Activated CD4-positive, alpha-beta memory T cell treated with anti-CD3 and anti-CD28 coated beads for 36 hours (primary cell): ENCODE measurements around the gene SPSB3. TPM values are rescaled to one million over a fixed set of nuclear protein-coding genes. Genes with fewer than 3 reads are reported as not detected.

Source experiments
- CTCF ChIA-PET: fragments of 350-600 bp; sonication (Branson Sonifier 250); formaldehyde crosslinking; loops from one replicate; lab custom pipeline; 2021; ENCODE audit warnings: antibody characterized with exemption, inconsistent platforms; lab: Charles Lee
- POLR2A ChIA-PET: fragments of 350-600 bp; sonication (Branson Sonifier 250); formaldehyde crosslinking; loops from one replicate; lab custom pipeline; 2021; ENCODE audit warnings: antibody characterized with exemption; lab: Charles Lee
- DNase-seq: peaks from one replicate; pipeline ENCODE4 v3.0.0-alpha.2; 2020
- H3K27ac Mint-ChIP-seq: one replicate; pipeline ENCODE4 v1.8.0; 2021; ENCODE audit warnings: mixed read lengths
- H3K27me3 Mint-ChIP-seq: one replicate; pipeline ENCODE4 v1.8.0; 2021; ENCODE audit warnings: mixed read lengths
- H3K36me3 Mint-ChIP-seq: one replicate; pipeline ENCODE4 v1.8.0; 2021; ENCODE audit warnings: mixed read lengths
- H3K4me1 Mint-ChIP-seq: one replicate; pipeline ENCODE4 v1.8.0; 2021; ENCODE audit warnings: low read depth, mixed read lengths
- H3K4me3 Mint-ChIP-seq: one replicate; pipeline ENCODE4 v1.8.0; 2021; ENCODE audit warnings: mild to moderate bottlenecking, mixed read lengths
- H3K9me3 Mint-ChIP-seq: one replicate; pipeline ENCODE4 v1.8.0; 2021; ENCODE audit warnings: mixed read lengths
- intact Hi-C: fragments of 100-400 bp; cut with micrococcal nuclease; formaldehyde crosslinking; loops from one replicate; pipeline ENCODE4 v1.15.1; 2023
- total RNA-seq, 2 experiments: library from RNA; stranded (reverse); gene quantifications; one replicate each; pipeline ENCODE4 v1.2.3, GENCODE V29; 2021

Gene SPSB3
- 10 to 100 TPM; 21.2 to 21.8 TPM for total RNA-seq

DNA sequence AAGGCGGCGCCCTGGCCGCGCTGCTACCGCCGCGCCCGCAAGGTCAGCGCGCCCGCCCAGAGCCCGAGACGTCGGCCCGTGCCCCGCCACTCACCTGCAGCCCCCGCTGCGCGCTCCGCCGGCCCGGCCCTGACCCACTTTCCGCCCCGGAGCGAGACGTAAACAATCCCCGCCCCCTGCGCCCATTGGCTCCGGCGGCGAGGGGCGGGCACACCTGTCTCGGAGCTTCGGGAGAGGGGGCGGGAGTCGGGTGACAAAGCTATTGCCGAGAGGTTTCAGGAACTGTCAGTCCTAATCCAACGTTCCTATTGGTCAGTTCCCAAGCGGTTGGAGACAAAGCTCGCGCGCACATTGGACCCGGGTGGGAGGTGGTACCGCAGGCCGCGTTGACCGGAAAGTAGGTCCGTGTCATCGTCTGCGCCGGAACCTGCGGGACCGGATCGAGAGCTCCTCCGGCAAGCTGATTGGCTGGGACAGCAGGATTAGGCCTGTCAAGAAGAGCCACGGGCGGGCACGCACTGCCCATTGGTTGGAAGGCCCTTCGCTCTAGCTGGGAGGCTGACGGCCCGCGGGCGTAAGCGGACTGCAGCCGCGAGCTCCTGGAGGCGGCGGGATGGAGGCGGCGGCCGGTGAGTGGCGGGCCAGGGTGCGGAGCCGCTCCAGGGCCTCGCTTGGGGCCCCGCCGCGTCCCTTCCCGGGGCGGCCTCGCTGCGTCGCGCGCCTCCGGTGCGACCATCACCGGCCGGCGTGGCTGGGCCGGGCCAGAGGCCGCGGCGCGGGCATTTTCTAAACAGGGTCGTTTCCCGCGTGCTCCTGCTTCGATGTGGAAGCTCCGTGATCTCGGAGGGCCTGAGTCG, at the start of gene SPSB3, which contains the start of gene NUBP2:
TSS of gene SPSB3 (minus strand) at position 164 of the 857 bp plus-strand sequence. CDS start 1,088 bp downstream, outside the sequence.
TSS of gene NUBP2 (plus strand) at position 553 of the 857 bp plus-strand sequence. CDS start at position 614, 61 bp downstream.
- POLR2A ChIA-PET: interaction anchor here (0.5 to 5.4 kb wide), 15 partner anchors 9 to 404 kb away, joined by 3 to 56 read pairs (median 4); partner anchors contain the start of genes EME2, FAHD1, HAGH and MRPS34

DNA sequence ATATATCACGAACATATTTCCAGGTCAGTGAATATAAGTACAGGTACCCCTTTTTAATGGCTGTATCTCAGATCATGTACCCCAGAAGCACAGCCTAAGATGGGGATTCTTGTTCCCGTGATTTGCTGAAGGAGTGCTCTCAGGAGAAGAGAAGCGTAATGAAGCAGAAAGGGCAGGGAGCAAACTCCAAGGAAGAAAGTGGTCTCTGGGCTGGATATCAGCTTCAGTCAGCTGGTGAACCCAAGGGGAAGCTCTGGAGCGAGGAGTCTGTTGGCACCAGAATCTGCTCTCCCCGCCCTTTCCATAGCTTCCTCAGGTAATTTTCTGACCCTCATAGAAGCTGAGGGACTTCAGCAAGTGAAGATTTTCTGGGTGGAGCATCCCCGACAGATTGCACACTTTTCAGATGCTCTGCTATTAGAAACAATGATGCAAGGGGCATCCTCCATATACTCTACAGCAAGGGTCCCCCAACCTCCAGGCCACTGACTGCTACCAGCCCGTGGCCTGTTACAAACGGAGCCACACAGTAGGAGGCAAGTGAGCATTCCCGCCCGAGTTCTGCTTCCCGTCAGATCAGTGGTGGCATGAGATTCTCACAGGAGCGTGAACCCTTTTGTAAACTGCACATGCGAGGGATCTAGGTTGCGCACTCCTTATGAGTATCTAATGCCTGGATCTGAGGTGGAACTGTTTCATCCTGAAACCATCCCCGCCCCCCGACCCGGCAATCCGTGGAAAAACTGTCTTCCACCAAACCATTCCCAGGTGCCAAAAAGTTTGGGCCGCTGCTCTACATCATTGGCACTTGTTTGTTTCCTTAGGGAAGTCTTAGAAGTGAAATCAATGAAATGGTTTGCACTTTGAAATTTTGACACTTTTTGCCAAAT, 49.1 kb upstream of the SPSB3 start:
- CTCF ChIA-PET: interaction anchor here (1.6 kb wide), 1 partner anchor 191 kb away, joined by 3 read pairs; no protein-coding TSS in a partner anchor
- intact Hi-C loops: no loop called here
- no peak for DNase-seq
- Mint-ChIP-seq H3K36me3 (no peaks in the 10 kb centered on the region), H3K27ac (no peak overlapping the region), H3K4me1 (peaks cover 22% of the 10 kb centered on the region), H3K27me3 (no peaks in the 10 kb centered on the region), H3K4me3 (no peak overlapping the region), H3K9me3 (no peaks in the 10 kb centered on the region)
- POLR2A ChIA-PET: no interaction called here

More for the DNA sequence above, at the start of gene SPSB3, which contains the start of gene NUBP2:
- H3K27me3 Mint-ChIP-seq: no peaks in the 10 kb centered on the region
- intact Hi-C loops: loop anchor here (1.0 to 2.0 kb wide), 3 partner anchors 9 to 160 kb away; partner anchors contain the start of genes HAGH, MRPS34 and MSRB1
- peaks cover 20% of the 10 kb centered on the region for H3K4me1 Mint-ChIP-seq
- CTCF ChIA-PET: interaction anchor here (0.6 to 3.5 kb wide), 19 partner anchors 10 to 373 kb away, joined by 3 to 42 read pairs (median 3); partner anchors contain the start of genes EME2, FAHD1, HAGH and JPT2
- DNase-seq: peak; percentile 100
- peak within 1 kb of the TSS; percentile 92 for H3K4me3 Mint-ChIP-seq
- H3K27ac Mint-ChIP-seq: peak within 1 kb of the TSS; percentile 78
- H3K9me3 Mint-ChIP-seq: no peaks in the 10 kb centered on the region
- H3K36me3 Mint-ChIP-seq: peaks cover 3% of the 10 kb centered on the region

DNA sequence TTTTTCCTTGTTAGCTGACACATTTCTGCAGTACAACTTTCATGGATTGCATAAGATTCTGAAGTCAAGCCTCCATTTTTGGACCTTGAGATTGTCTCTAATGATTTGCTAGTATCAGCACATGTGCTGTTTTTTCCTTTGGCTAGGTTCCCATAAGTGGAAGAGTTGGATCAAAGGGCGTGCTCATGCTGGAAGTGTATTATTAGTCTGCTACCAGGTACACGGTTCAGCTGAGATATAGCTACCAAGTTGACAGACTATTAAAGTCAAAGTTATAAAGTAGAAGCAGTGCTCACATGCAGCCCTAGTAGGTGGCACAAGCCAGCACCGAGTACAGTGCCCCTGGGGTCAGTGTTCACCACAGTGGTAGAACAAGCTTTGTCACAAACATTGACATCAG, 47.8 kb upstream of the SPSB3 start:
- Mint-ChIP-seq H3K36me3 (no peaks in the 10 kb centered on the region), H3K27me3 (no peaks in the 10 kb centered on the region), H3K4me3 (no peak overlapping the region), H3K4me1 (peaks cover 28% of the 10 kb centered on the region), H3K27ac (no peak overlapping the region), H3K9me3 (no peaks in the 10 kb centered on the region)
- POLR2A ChIA-PET: no interaction called here
- intact Hi-C loops: no loop called here
- CTCF ChIA-PET: interaction anchor here (1.6 kb wide), 1 partner anchor 192 kb away, joined by 3 read pairs; no protein-coding TSS in a partner anchor
- no peak for DNase-seq

DNA sequence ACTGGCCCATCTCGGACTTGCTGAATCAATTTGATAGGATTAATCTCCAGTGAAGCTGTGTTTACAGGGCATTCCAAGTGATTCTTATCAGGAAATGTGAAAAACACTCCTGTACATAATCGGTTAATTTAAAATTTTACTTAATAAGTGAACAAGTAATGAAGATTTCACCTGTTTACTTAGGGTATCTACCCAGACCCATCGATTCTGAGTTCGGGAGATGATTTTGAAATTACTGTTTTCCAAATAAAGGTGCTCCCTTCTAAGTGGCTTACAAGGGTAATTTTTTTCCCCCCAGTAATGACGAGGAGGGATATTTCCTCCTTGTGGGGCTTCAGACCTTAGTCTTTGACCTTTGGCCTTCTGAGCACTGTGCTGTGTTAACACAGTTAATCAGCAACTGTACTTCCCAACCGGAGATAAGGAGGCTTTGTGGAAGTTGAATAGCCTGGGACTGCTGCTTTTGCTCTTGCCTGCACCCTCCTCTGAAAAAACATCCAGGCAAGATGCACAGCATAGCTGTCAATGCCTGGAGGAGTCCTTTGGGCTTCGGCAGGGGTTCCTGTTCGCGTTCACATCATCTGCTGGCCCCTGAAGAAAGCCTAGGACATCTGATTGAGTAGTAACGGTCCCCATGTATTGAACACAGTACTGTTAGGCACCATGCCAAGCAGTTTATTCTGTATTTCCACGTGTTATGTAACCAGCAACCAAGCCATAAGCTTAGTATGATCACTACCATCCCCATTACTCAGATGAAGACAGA, 46.5 kb upstream of the SPSB3 start:
- intact Hi-C loops: no loop called here
- peak overlapping the region; percentile 59 for H3K4me3 Mint-ChIP-seq
- peaks cover 38% of the 10 kb centered on the region for H3K4me1 Mint-ChIP-seq
- ChIA-PET CTCF (no interaction called here), POLR2A (no interaction called here)
- no peaks in the 10 kb centered on the region for H3K9me3 Mint-ChIP-seq
- no peaks in the 10 kb centered on the region for H3K36me3 Mint-ChIP-seq
- DNase-seq: no peak
- H3K27ac Mint-ChIP-seq: no peak overlapping the region
- no peaks in the 10 kb centered on the region for H3K27me3 Mint-ChIP-seq

DNA sequence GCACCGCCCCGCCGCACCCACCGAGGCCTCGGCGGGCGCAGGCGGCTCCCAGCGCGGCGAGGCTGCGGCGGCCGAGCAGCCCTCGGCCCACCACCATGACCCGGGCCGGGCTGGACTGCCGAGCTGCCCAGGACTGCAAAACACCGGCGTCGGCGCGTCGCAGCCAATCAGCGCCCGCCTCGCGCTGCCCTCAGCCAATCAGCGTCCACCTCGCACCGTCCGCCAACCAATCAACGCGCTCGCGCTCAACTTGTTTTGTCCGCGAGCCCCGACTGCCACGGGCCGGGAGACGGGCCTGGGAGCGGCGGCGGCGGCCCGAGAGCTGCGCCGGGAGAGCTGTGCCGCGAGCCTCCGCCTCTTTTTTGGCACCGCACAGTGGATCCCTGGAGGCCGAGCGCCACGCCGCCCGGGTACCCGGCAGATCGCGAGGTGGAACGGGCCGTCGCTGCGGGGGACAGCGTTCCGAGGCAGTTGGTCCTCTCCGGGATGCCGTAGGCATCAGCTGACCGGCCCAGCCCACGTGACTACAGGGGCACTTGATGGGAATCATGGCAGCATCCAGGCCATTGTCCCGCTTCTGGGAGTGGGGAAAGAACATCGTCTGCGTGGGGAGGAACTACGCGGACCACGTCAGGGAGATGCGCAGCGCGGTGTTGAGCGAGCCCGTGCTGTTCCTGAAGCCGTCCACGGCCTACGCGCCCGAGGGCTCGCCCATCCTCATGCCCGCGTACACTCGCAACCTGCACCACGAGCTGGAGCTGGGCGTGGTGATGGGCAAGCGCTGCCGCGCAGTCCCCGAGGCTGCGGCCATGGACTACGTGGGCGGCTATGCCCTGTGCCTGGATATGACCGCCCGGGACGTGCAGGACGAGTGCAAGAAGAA, 44.6 kb upstream of the SPSB3 start, which contains the start of the genes FAHD1 and HAGH:
TSS of gene FAHD1 (plus strand) at position 516 of the 883 bp plus-strand sequence. CDS start at position 549, 33 bp downstream.
TSS of gene HAGH (minus strand) at position 135 of the 883 bp plus-strand sequence. CDS start at position 97, 38 bp downstream.
- POLR2A ChIA-PET: interaction anchor here (0.6 to 1.7 kb wide), 5 partner anchors 44 to 221 kb away, joined by 3 to 9 read pairs (median 3); partner anchors contain the start of genes MAPK8IP3, MSRB1, NUBP2 and RPS2
- intact Hi-C loops: loop anchor here (1.0 to 2.0 kb wide), 2 partner anchors 28 to 45 kb away; partner anchors contain the start of genes NUBP2 and SPSB3
- DNase-seq: peak; percentile 93
- Mint-ChIP-seq H3K9me3 (no peaks in the 10 kb centered on the region), H3K4me3 (peak within 1 kb of the TSS; percentile 91), H3K36me3 (no peaks in the 10 kb centered on the region), H3K27me3 (no peaks in the 10 kb centered on the region), H3K27ac (peak within 1 kb of the TSS; percentile 76), H3K4me1 (peaks cover 40% of the 10 kb centered on the region)
- CTCF ChIA-PET: interaction anchor here (0.6 to 1.6 kb wide), 5 partner anchors 36 to 196 kb away, joined by 3 to 8 read pairs (median 4); partner anchors contain the start of genes MAPK8IP3, MSRB1, NUBP2 and SPSB3

DNA sequence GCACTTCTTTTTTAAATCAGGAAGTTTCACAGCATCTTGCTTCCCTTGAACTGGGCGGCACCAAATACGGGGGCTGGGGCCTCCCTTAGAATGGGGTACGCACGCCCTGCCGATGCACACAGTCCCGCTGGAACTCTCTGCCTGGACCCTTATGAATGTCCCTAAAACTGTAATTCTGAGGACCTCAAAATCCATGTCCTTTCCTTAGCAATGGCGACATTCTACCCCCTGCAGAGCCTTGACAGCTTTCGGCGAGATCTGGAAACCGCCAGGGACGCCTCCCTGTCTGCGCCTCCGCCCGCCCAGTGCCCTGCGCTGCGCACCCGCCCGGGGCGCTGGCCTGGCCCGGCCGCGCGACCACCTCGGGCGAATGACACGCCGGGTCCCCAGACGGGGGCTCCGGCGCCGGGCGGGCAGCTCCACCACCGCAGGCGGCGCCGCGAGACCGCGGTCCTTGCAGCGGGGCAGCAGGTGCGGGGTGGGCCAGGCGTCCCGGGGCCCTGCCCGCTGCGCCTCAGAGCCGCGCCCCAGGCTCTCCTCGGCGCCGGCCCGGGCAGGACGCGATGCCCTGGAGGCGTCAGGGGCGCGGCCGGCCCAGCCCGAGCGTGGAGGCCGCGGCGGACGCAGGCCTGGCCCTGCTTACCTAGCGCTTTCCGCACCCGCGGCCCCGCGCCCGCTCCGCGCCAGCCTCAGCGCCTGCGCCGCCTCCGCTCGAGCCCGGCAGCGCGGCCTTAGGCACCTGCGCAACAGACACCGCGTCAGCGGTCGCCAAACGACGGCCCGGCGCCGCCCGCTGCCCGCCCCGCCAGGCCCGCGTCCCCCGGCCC, 43.7 kb upstream of the SPSB3 start:
- Mint-ChIP-seq H3K36me3 (no peaks in the 10 kb centered on the region), H3K27me3 (no peaks in the 10 kb centered on the region), H3K4me3 (peak overlapping the region; percentile 80), H3K27ac (peak overlapping the region; percentile 60), H3K4me1 (peaks cover 40% of the 10 kb centered on the region), H3K9me3 (no peaks in the 10 kb centered on the region)
- CTCF ChIA-PET: interaction anchor here (0.8 to 1.6 kb wide), 2 partner anchors 43 to 120 kb away, joined by 3 to 8 read pairs; partner anchors contain the start of genes MAPK8IP3, NUBP2 and SPSB3
- peak; percentile 79 for DNase-seq
- intact Hi-C loops: loop anchor here (1.0 to 2.0 kb wide), 2 partner anchors 29 to 44 kb away; partner anchors contain the start of genes NUBP2 and SPSB3
- POLR2A ChIA-PET: interaction anchor here (0.7 to 1.7 kb wide), 4 partner anchors 43 to 139 kb away, joined by 3 to 9 read pairs (median 6); partner anchors contain the start of genes MAPK8IP3, NME3, NUBP2 and RPS2

DNA sequence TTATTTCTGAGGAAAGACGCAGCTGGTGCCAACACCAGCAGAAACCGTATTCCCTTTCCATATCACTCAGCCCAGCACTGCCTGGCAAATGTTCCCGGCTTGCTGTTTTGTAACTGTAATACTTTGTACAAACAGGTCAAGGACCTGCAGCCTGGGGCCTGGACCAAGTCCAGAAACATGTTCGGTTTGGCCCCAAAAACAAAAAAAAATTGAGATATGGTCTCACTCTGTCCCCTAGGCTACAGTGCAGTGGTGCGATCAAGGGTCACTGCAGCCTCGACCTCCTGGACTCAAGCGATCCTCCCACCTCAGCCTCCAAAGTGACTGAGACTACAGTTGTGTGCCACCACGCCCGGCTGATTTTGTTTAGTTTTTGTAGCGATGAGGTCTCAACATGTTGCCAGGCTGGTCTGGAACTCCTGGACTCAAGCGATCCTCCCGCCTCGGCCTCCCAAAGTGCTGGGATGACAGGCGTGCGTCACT, 43.1 kb upstream of the SPSB3 start:
- Mint-ChIP-seq H3K4me3 (peak overlapping the region; percentile 80), H3K9me3 (no peaks in the 10 kb centered on the region), H3K27me3 (no peaks in the 10 kb centered on the region), H3K4me1 (peaks cover 40% of the 10 kb centered on the region), H3K36me3 (no peaks in the 10 kb centered on the region), H3K27ac (peak overlapping the region; percentile 60)
- POLR2A ChIA-PET: interaction anchor here (0.7 kb wide), 1 partner anchor 54 kb away, joined by 3 read pairs; the partner anchor contains the start of gene NME3
- CTCF ChIA-PET: interaction anchor here (0.8 to 1.5 kb wide), 2 partner anchors 11 to 43 kb away, joined by 3 to 6 read pairs; partner anchors contain the start of genes NUBP2 and SPSB3
- DNase-seq: no peak
- intact Hi-C loops: no loop called here

DNA sequence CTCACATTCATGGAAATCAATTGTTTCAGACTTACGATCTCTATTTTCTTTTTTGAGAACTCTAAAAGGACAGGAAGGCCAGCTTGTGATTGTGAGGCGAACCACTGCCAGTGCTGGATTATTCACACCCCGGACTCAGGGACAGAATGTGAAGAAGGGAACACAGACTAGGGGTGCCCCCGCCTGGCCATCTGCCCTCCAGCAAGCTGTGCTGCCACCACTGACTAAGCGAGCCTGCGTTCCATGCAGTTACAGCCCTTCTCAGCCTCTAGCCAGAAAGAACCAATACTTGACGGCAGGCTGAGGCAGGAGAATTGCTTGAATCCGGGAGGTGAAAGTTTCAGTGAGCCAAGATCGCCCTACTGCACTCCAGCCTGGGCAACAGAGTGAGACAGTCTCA, 41.5 kb upstream of the SPSB3 start:
- H3K27ac Mint-ChIP-seq: peak overlapping the region; percentile 23
- CTCF ChIA-PET: interaction anchor here (1.0 to 1.2 kb wide), 2 partner anchors 41 to 92 kb away, joined by 3 read pairs; partner anchors contain the start of genes NUBP2 and SPSB3
- H3K4me3 Mint-ChIP-seq: no peak overlapping the region
- no peaks in the 10 kb centered on the region for H3K27me3 Mint-ChIP-seq
- POLR2A ChIA-PET: interaction anchor here (1.1 to 1.5 kb wide), 2 partner anchors 41 to 146 kb away, joined by 4 read pairs; partner anchors contain the start of genes JPT2, NUBP2 and SPSB3
- peaks cover 31% of the 10 kb centered on the region for H3K4me1 Mint-ChIP-seq
- intact Hi-C loops: no loop called here
- no peaks in the 10 kb centered on the region for H3K9me3 Mint-ChIP-seq
- peak; percentile 35 for DNase-seq
- H3K36me3 Mint-ChIP-seq: no peaks in the 10 kb centered on the region

DNA sequence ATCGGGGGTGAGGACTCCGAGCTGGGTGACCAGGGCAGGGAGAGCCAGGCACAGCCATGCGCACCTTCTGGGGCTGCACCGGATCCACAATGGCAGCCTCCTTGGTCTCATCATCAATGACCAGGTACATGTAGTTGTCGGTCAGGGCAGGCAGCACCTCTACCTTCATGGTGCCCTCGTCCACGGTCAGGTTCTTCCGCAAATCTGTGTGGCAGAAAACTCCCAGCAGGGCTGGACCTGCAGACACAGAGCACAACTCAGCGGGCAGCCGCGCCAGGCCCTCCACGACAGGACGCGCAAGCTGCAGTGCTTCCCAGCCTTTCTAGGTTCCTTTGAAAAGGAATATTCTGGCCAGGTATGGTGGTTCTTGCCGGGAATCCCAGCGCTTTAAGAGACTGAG, 40.4 kb upstream of the SPSB3 start:
- Mint-ChIP-seq H3K9me3 (no peaks in the 10 kb centered on the region), H3K36me3 (no peaks in the 10 kb centered on the region), H3K4me3 (no peak overlapping the region), H3K27ac (no peak overlapping the region), H3K4me1 (peaks cover 24% of the 10 kb centered on the region), H3K27me3 (no peaks in the 10 kb centered on the region)
- no peak for DNase-seq
- intact Hi-C loops: no loop called here
- POLR2A ChIA-PET: interaction anchor here (1.1 kb wide), 1 partner anchor 145 kb away, joined by 4 read pairs; the partner anchor contains the start of gene JPT2
- CTCF ChIA-PET: interaction anchor here (1.0 kb wide), 1 partner anchor 40 kb away, joined by 3 read pairs; the partner anchor contains the start of genes NUBP2 and SPSB3
